GM12874 (cell line): ENCODE data around the gene CRYBG2.

ENCODE experiments used
- CTCF ChIP-seq: IDR thresholded peaks from 2 replicates; pipeline ENCODE4 v1.5.1; 2011; ENCODE audit warnings: low read depth, mild to moderate bottlenecking, control low read depth, low read length, moderate library complexity; ENCODE audit not compliant: insufficient read depth

Gene CRYBG2

GRCh38 chr1:26314501-26314900 is 39.4 kb downstream of the CRYBG2 start:
- TF ChIP-seq CTCF: no peak

- TF ChIP-seq CTCF: no peak
Observed at GRCh38 chr1:26307363-26307781, 46.6 kb downstream of the CRYBG2 start.

- no peak for TF ChIP-seq CTCF
Observed at GRCh38 chr1:26306290-26307229, 47.4 kb downstream of the CRYBG2 start, which contains the start of gene UBXN11. Gene UBXN11 (minus strand): TSS chr1:26306636. CDS start chr1:26302883, 3,753 bp downstream.

DNA sequence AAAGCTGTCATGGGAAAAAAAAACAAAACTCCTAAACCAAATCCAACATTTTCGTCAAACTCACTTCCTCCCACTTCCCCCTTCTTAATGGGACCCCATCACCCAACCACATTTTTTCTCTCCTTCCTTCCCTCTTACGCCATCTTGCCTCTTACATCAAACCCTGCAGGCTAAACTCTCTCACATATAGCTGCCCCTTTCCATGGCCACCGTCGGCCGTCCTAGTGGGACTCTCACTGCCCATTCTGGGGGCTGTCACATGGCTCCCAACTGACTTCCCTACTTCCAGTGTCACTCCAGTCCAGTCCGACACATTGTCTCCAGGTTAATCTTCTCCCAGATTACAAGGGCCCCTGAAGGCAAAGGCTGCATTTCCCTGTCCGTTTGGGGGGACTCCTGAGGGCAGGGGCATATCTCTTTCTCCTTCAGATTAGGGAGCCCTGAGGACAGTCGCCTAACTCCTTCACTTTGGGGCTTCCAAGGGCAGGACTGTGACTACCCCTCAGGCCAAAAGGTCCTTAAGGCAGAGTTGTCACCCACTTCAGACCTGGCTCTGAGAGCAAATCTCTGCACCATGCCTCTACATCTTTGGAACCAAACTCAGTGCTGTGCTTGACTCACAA is 48.2 kb downstream of the CRYBG2 start:
- TF ChIP-seq CTCF: no peak

GRCh38 chr1:26302733-26303405 is 51.1 kb downstream of the CRYBG2 start:
- no peak for TF ChIP-seq CTCF

- no peak for TF ChIP-seq CTCF
Observed at GRCh38 chr1:26300578-26301275, 53.2 kb downstream of the CRYBG2 start.
